Mesendoderm (in vitro differentiated cells): ENCODE results near the gene MRAP.
A peak's percentile ranks its signal among the peaks of the same experiment; 100 is the strongest.

ENCODE experiments used
- DNase-seq: peaks from one replicate; pipeline ENCODE4 v3.0.0; 2013
- H2AK5ac ChIP-seq: 2 replicates; pipeline ENCODE4 v1.6.1; 2013; ENCODE audit warnings: low read length, inconsistent platforms
- H2BK120ac ChIP-seq: 2 replicates; pipeline ENCODE4 v1.6.1; 2013; ENCODE audit warnings: low read depth, mild to moderate bottlenecking, low read length, moderate library complexity, mixed read lengths
- H2BK15ac ChIP-seq: replicated peaks from 2 replicates; pipeline ENCODE4 v1.6.1; 2013; ENCODE audit warnings: low read depth, mild to moderate bottlenecking, moderate library complexity
- H2BK5ac ChIP-seq: 2 replicates; pipeline ENCODE4 v1.6.1; 2013; ENCODE audit warnings: low read length, inconsistent platforms
- H3K18ac ChIP-seq: 2 replicates; pipeline ENCODE4 v1.6.1; 2013; ENCODE audit warnings: mild to moderate bottlenecking, low read length, mixed read lengths
- H3K23ac ChIP-seq: one replicate; pipeline ENCODE4 v1.6.1; 2013; ENCODE audit warnings: low read length
- H3K27ac ChIP-seq: 2 replicates; pipeline ENCODE4 v1.5.1; 2013; ENCODE audit warnings: low read depth, mild to moderate bottlenecking, inconsistent platforms, low read length, moderate library complexity
- H3K27me3 ChIP-seq: 2 replicates; pipeline ENCODE4 v1.6.1; 2013; ENCODE audit warnings: low read length, control low read depth, mild to moderate bottlenecking, inconsistent platforms; ENCODE audit not compliant: insufficient read depth, poor library complexity
- H3K36me3 ChIP-seq: 2 replicates; pipeline ENCODE4 v1.6.1; 2013; ENCODE audit warnings: low read length, inconsistent platforms; ENCODE audit not compliant: control insufficient read depth, insufficient read depth
- H3K4ac ChIP-seq: one replicate; pipeline ENCODE4 v1.6.1; 2013; ENCODE audit warnings: low read depth, mild to moderate bottlenecking, low read length, moderate library complexity
- H3K4me1 ChIP-seq: 2 replicates; pipeline ENCODE4 v1.6.1; 2013; ENCODE audit warnings: low read depth, low read length, inconsistent platforms; ENCODE audit not compliant: control insufficient read depth
- H3K4me2 ChIP-seq: 2 replicates; pipeline ENCODE4 v1.6.1; 2013; ENCODE audit warnings: low read length
- H3K4me3 ChIP-seq: 2 replicates; pipeline ENCODE4 v1.5.1; 2013; ENCODE audit warnings: mild to moderate bottlenecking, low read length
- H3K56ac ChIP-seq: one replicate; pipeline ENCODE4 v1.6.1; 2013; ENCODE audit warnings: low read length
- H3K79me1 ChIP-seq: 2 replicates; pipeline ENCODE4 v1.6.1; 2013; ENCODE audit warnings: low read length, inconsistent platforms
- H3K79me2 ChIP-seq: 2 replicates; pipeline ENCODE4 v1.6.1; 2013; ENCODE audit warnings: mild to moderate bottlenecking, low read length; ENCODE audit not compliant: control insufficient read depth, insufficient read depth
- H3K9ac ChIP-seq: 2 replicates; pipeline ENCODE4 v1.6.1; 2013; ENCODE audit warnings: low read length, inconsistent platforms
- H4K5ac ChIP-seq: one replicate; pipeline ENCODE4 v1.6.1; 2013; ENCODE audit warnings: low read length
- H4K8ac ChIP-seq: one replicate; pipeline ENCODE4 v1.6.1; 2013; ENCODE audit warnings: low read depth, mild to moderate bottlenecking, control low read depth, low read length, moderate library complexity
- WGBS: extraction: QIAGEN DNeasy Blood & Tissue Kit; methylation state at CpG from one replicate; pipeline ENCODE4 v1.1.7; 2013; ENCODE audit warnings: low lambda C conversion rate, missing lambda C conversion rate; ENCODE audit not compliant: insufficient coverage; ENCODE audit errors: extremely low coverage; 5-methylcytosine and 5-hydroxymethylcytosine counted together

The MRAP gene

DNA sequence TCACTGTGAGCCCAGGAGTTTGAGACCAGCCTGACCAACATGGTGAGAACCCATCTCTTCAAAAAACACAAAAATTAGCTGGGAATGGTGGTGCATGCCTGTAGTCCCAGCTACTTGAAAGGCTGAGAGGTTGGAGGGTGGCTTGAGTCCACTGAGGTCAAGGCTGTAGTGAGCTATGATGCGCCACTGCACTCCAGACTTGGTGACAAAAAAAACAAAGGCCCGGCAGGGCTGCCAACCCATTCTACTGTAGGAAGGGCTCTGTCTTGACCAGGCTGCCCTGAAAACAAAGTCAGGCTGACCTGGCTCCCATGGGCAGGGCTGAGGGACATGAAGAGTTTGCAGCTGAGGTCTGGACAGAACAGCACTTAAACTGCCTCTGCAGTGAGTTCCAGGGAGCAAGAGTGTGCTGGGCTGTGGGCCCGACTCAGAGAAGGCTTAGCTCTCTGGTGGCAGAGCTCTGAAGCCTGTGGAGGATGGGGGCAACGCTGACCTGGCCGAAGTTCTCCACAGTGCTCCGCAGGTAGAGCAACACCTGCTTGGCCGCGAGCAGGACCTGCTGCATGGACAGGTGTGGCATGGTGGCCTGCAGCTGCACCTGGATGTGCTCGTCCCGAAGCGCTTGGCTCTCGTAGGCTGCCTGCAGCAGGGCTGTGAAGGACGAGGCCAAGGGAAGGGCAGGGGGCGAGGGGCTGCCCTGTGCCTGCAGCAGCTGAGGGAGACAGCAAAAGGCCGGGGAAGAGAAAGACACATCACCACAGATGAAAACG is 51.7 kb downstream of the MRAP start:
- H3K36me3 ChIP-seq = peaks cover 34% of the 10 kb centered on the region
- no peak overlapping the region for H2AK5ac ChIP-seq
- H3K23ac ChIP-seq = no peak overlapping the region
- H2BK15ac ChIP-seq = no peak overlapping the region
- H3K4ac ChIP-seq = no peak overlapping the region
- no peak overlapping the region for H3K18ac ChIP-seq
- H3K4me1 ChIP-seq = peaks cover 2% of the 10 kb centered on the region
- H2BK120ac ChIP-seq = no peak overlapping the region
- no peaks in the 10 kb centered on the region for H3K79me1 ChIP-seq
- no peak overlapping the region for H4K8ac ChIP-seq
- no peak overlapping the region for H3K27ac ChIP-seq
- H3K79me2 ChIP-seq = no peaks in the 10 kb centered on the region
- no peak overlapping the region for H3K56ac ChIP-seq
- H2BK5ac ChIP-seq = no peak overlapping the region
- no peak overlapping the region for H4K5ac ChIP-seq
- H3K27me3 ChIP-seq = no peaks in the 10 kb centered on the region
- no peak for DNase-seq
- no CpG with 5 or more reads among the region's 16 CpGs for WGBS
- H3K4me3 ChIP-seq = no peak overlapping the region
- no peak overlapping the region for H3K9ac ChIP-seq
- no peak overlapping the region for H3K4me2 ChIP-seq

DNA sequence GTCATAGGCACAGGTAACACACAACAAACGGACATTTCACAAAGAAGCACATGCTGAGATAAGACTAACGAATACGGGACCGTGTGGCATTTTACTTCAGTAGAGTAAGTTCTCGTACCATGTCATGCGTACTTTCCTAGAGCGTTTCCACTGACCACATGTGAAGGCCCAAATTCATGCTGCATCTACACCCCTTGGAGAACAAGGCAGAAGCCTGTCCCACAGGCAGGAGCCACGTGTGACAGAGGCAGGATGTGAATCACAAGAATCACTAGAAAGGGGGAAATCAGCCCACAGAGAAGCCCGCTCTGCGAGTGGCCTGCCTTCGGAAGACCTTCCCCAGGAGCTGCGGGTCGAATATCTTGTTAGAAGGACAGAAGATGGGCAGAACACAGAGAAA is 52.3 kb downstream of the MRAP start:
- no peak overlapping the region for H3K4me2 ChIP-seq
- no peaks in the 10 kb centered on the region for H3K27me3 ChIP-seq
- no peak overlapping the region for H4K5ac ChIP-seq
- no peak overlapping the region for H2BK15ac ChIP-seq
- H3K18ac ChIP-seq = no peak overlapping the region
- no peak overlapping the region for H3K4me3 ChIP-seq
- peaks cover 2% of the 10 kb centered on the region for H3K4me1 ChIP-seq
- H2BK5ac ChIP-seq = no peak overlapping the region
- H3K56ac ChIP-seq = no peak overlapping the region
- H3K9ac ChIP-seq = no peak overlapping the region
- H3K23ac ChIP-seq = no peak overlapping the region
- no CpG with 5 or more reads among the region's 13 CpGs for WGBS
- no peak overlapping the region for H3K4ac ChIP-seq
- H3K27ac ChIP-seq = no peak overlapping the region
- H3K79me2 ChIP-seq = no peaks in the 10 kb centered on the region
- H2AK5ac ChIP-seq = no peak overlapping the region
- peaks cover 30% of the 10 kb centered on the region for H3K36me3 ChIP-seq
- no peak overlapping the region for H4K8ac ChIP-seq
- H3K79me1 ChIP-seq = no peaks in the 10 kb centered on the region
- H2BK120ac ChIP-seq = no peak overlapping the region
- DNase-seq = no peak

DNA sequence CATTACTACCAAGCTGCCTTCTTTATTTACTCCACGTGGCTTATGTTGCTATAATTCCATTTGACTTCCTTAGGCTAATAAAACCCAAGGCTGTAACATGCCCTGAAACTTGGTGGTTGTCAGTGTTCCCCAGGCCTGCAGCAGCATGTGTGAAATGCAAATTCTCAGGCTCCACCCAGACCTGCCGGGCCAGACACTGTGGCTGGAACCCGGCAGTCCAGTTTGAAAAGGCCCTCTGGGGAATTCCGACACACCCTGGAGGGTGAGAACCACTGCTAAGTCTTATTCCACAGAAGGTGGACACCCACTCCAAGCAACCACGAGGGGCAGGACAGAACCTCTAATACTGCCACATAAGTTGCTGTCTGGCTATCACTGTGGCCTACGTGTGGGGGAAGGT is 52.8 kb downstream of the MRAP start:
- H3K23ac ChIP-seq = no peak overlapping the region
- WGBS = no CpG with 5 or more reads among the region's 6 CpGs
- H3K4me3 ChIP-seq = no peak overlapping the region
- H3K4ac ChIP-seq = no peak overlapping the region
- H2AK5ac ChIP-seq = no peak overlapping the region
- H2BK120ac ChIP-seq = no peak overlapping the region
- H2BK5ac ChIP-seq = no peak overlapping the region
- H3K36me3 ChIP-seq = peaks cover 29% of the 10 kb centered on the region
- H3K27me3 ChIP-seq = no peaks in the 10 kb centered on the region
- DNase-seq = peak; percentile 22
- H3K18ac ChIP-seq = no peak overlapping the region
- H3K27ac ChIP-seq = no peak overlapping the region
- no peak overlapping the region for H2BK15ac ChIP-seq
- no peaks in the 10 kb centered on the region for H3K79me2 ChIP-seq
- H3K79me1 ChIP-seq = no peaks in the 10 kb centered on the region
- peaks cover 2% of the 10 kb centered on the region for H3K4me1 ChIP-seq
- no peak overlapping the region for H4K8ac ChIP-seq
- no peak overlapping the region for H4K5ac ChIP-seq
- H3K56ac ChIP-seq = no peak overlapping the region
- H3K4me2 ChIP-seq = no peak overlapping the region
- no peak overlapping the region for H3K9ac ChIP-seq

DNA sequence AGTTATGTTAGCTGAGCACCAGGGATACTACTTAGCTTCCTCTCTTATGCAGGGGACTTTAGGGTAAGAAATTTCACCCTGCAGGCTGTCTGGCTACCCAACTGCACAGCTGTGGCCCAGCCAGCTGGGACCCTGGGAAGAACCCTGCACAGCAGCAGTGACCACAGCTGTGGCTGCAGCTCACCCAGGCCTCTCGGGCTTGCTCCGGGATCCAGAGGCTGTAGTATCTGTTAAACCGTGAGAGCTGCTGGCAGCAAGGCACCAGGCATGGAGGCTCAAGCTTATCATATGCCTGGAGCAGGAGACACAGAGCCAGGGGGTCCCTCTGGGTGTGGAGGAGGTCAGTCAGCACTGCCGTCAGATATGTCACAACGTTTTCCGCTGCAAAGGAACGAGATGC is 53.9 kb downstream of the MRAP start:
- WGBS = no CpG with 5 or more reads among the region's 7 CpGs

DNA sequence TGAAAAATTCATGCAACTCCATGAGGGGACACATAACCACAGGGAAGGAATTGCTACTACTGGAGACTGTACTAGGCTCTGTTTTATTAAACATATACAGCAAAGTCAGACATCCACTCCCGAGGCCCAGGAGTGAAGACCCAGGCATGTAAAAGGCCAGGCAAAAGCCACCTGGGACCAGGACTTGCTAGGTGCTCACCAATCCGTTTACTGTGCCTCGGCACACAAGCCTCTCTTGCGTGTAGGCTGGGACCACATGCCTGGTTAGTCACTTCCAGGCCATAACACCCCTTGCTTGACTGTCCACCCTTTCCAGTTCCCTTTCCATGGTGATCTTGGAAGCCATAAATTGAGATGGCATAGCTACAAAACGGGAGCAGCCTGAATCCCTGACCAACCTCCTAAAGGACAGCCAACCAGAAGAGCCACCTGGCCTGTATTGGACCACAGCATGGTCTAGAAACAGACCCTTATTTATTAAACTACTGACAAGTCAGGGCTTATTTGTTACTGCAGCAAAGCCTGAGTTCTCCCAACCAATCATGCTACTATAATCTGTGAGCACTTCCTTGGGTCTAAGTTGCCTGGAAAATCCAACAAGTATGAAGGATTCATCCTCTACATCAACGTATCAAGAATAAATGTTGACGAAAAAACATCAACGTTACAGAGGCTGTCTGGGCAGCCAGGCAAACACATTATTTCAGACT is 54.5 kb downstream of the MRAP start:
- H3K36me3 ChIP-seq = peaks cover 29% of the 10 kb centered on the region
- no peaks in the 10 kb centered on the region for H3K79me1 ChIP-seq
- H3K4ac ChIP-seq = no peak overlapping the region
- no peak overlapping the region for H3K4me3 ChIP-seq
- H2BK5ac ChIP-seq = no peak overlapping the region
- no peak overlapping the region for H2BK15ac ChIP-seq
- WGBS = no CpG with 5 or more reads among the region's 8 CpGs
- no peak overlapping the region for H3K27ac ChIP-seq
- no peaks in the 10 kb centered on the region for H3K27me3 ChIP-seq
- H3K4me1 ChIP-seq = peaks cover 2% of the 10 kb centered on the region
- DNase-seq = no peak
- H3K23ac ChIP-seq = no peak overlapping the region
- no peak overlapping the region for H3K56ac ChIP-seq
- no peak overlapping the region for H3K4me2 ChIP-seq
- H3K79me2 ChIP-seq = no peaks in the 10 kb centered on the region
- no peak overlapping the region for H4K5ac ChIP-seq
- H4K8ac ChIP-seq = no peak overlapping the region
- H3K18ac ChIP-seq = no peak overlapping the region
- H2BK120ac ChIP-seq = no peak overlapping the region
- H3K9ac ChIP-seq = no peak overlapping the region
- H2AK5ac ChIP-seq = no peak overlapping the region

More for the DNA sequence above, 53.9 kb downstream of the MRAP start:
- Histone ChIP-seq H3K27ac (no peak overlapping the region), H3K4me2 (no peak overlapping the region), H3K27me3 (no peaks in the 10 kb centered on the region), H3K4me1 (peaks cover 2% of the 10 kb centered on the region), H4K5ac (no peak overlapping the region), H3K79me1 (no peaks in the 10 kb centered on the region), H3K36me3 (peaks cover 27% of the 10 kb centered on the region), H3K56ac (no peak overlapping the region), H3K18ac (no peak overlapping the region), H3K79me2 (no peaks in the 10 kb centered on the region), H4K8ac (no peak overlapping the region), H3K23ac (no peak overlapping the region), H2AK5ac (no peak overlapping the region), H3K4me3 (no peak overlapping the region), H2BK5ac (no peak overlapping the region), H3K9ac (no peak overlapping the region), H2BK120ac (no peak overlapping the region), H3K4ac (no peak overlapping the region), H2BK15ac (no peak overlapping the region)
- DNase-seq = no peak
